A673 (cell line): Measurements from ENCODE around the gene SGMS1. TPM values are rescaled to one million over a fixed set of nuclear protein-coding genes. Genes with fewer than 3 reads are reported as not detected.

Experiments
- BruUV-seq: library from RNA; stranded (reverse); fragments of 400-500 nt; replicated peaks from 2 replicates; lab custom pipeline; 2021; lab: Mats Ljungman, UMichigan
- CTCF ChIA-PET: fragments of 300-600 bp; sonication (Branson Sonifier 250); formaldehyde crosslinking; loops from one replicate; lab custom pipeline; 2022; ENCODE audit warnings: antibody characterized with exemption; lab: Charles Lee
- POLR2A ChIA-PET: fragments of 300-600 bp; sonication (Branson Sonifier 250); formaldehyde crosslinking; loops from one replicate; lab custom pipeline; 2022; ENCODE audit warnings: antibody characterized with exemption; ENCODE audit not compliant: low non-redundant PET; lab: Charles Lee
- DNase-seq: peaks from one replicate; pipeline ENCODE4 v3.0.0-alpha.2; 2015; ENCODE audit warnings: low spot score
- H3K27ac ChIP-seq: fragments of 200-600 bp; sonication (generic); 2 replicates; pipeline ENCODE4 v1.5.1; 2016; ENCODE audit warnings: mixed run types, low read depth, mild to moderate bottlenecking, mixed read lengths, antibody characterized with exemption, low read length; ENCODE audit not compliant: poor library complexity, severe bottlenecking
- H3K27me3 ChIP-seq: fragments of 200-600 bp; sonication (generic); replicated peaks from 2 replicates; pipeline ENCODE4 v1.6.1; 2017; ENCODE audit warnings: mixed run types, low read depth, mild to moderate bottlenecking, mixed read lengths, antibody characterized with exemption, low read length; ENCODE audit not compliant: insufficient read depth, poor library complexity
- H3K36me3 ChIP-seq: fragments of 200-600 bp; sonication (generic); 2 replicates; pipeline ENCODE4 v1.6.1; 2016; ENCODE audit warnings: mixed run types, mild to moderate bottlenecking, mixed read lengths, antibody characterized with exemption, low read length; ENCODE audit not compliant: insufficient read depth, poor library complexity, severe bottlenecking
- H3K4me1 ChIP-seq: fragments of 200-600 bp; sonication (generic); 2 replicates; pipeline ENCODE4 v1.6.1; 2017; ENCODE audit warnings: mixed run types, mild to moderate bottlenecking, mixed read lengths, antibody characterized with exemption, low read length; ENCODE audit not compliant: insufficient read depth, poor library complexity, severe bottlenecking
- H3K4me3 ChIP-seq: fragments of 200-600 bp; sonication (generic); 2 replicates; pipeline ENCODE4 v1.5.1; 2016; ENCODE audit warnings: low read depth, mixed run types, mild to moderate bottlenecking, mixed read lengths, low read length; ENCODE audit not compliant: poor library complexity, severe bottlenecking
- H3K9me3 ChIP-seq: fragments of 200-600 bp; sonication (generic); 2 replicates; pipeline ENCODE4 v1.6.1; 2016; ENCODE audit warnings: mixed run types, low read depth, mild to moderate bottlenecking, mixed read lengths, antibody characterized with exemption, low read length; ENCODE audit not compliant: poor library complexity, severe bottlenecking
- CTCF ChIP-seq: fragments of 300-800, 200-600 bp; sonication (generic); conservative IDR thresholded peaks from 2 replicates; pipeline ENCODE4 v1.5.1; 2017; ENCODE audit warnings: low read depth, mild to moderate bottlenecking, antibody characterized with exemption, low read length, moderate library complexity, mixed read lengths
- EZH2 ChIP-seq: fragments of 200-600 bp; sonication (generic); IDR thresholded peaks from 2 replicates; pipeline ENCODE4 v1.6.1; 2017; ENCODE audit warnings: borderline replicate concordance, low read depth, mild to moderate bottlenecking, mixed read lengths, antibody characterized with exemption, low read length; ENCODE audit not compliant: poor library complexity, severe bottlenecking
- intact Hi-C: fragments of 100-400 bp; cut with micrococcal nuclease; formaldehyde crosslinking; loops from one replicate; pipeline ENCODE4 v1.10.0; 2022; ENCODE audit not compliant: unreplicated experiment
- total RNA-seq: library from RNA; stranded (reverse); gene quantifications from 2 replicates; pipeline ENCODE4 v1.2.3, GENCODE V29; 2021

The SGMS1 gene
- total RNA-seq, 1 experiment from 2014 or later: 13.0 TPM

- ChIA-PET CTCF (interaction anchor here (0.6 kb wide), 1 partner anchor 151 kb away, joined by 5 read pairs; no protein-coding TSS in a partner anchor), POLR2A (no interaction called here)
- no peak overlapping the region for H3K27ac ChIP-seq
- peaks cover 16% of the 10 kb centered on the region for H3K4me1 ChIP-seq
- intact Hi-C loops: no loop called here
- no peaks in the 10 kb centered on the region for H3K36me3 ChIP-seq
- H3K4me3 ChIP-seq: no peak overlapping the region
- DNase-seq: peak; percentile 52
- no TSS peak for BruUV-seq
- no peaks in the 10 kb centered on the region for H3K27me3 ChIP-seq
- no peaks in the 10 kb centered on the region for H3K9me3 ChIP-seq
- TF ChIP-seq EZH2 (no peak), CTCF (no peak)
Observed at GRCh38 chr10:50576245-50576815, 47.4 kb downstream of the SGMS1 start.

GRCh38 chr10:50575477-50576244 is 48.1 kb downstream of the SGMS1 start:
- intact Hi-C loops: no loop called here
- Histone ChIP-seq H3K4me3 (no peak overlapping the region), H3K36me3 (no peaks in the 10 kb centered on the region), H3K27me3 (no peaks in the 10 kb centered on the region), H3K4me1 (peaks cover 16% of the 10 kb centered on the region), H3K27ac (no peak overlapping the region), H3K9me3 (no peaks in the 10 kb centered on the region)
- TF ChIP-seq CTCF (no peak), EZH2 (no peak)
- BruUV-seq: no TSS peak
- no peak for DNase-seq
- ChIA-PET CTCF (interaction anchor here (0.6 kb wide), 1 partner anchor 151 kb away, joined by 5 read pairs; no protein-coding TSS in a partner anchor), POLR2A (no interaction called here)

GRCh38 chr10:50574931-50575330 is 48.8 kb downstream of the SGMS1 start:
- H3K36me3 ChIP-seq: no peaks in the 10 kb centered on the region
- no peaks in the 10 kb centered on the region for H3K27me3 ChIP-seq
- CTCF ChIA-PET: no interaction called here
- TF ChIP-seq CTCF: no peak
- TF ChIP-seq EZH2: no peak
- intact Hi-C loops: no loop called here
- POLR2A ChIA-PET: no interaction called here
- no peak for DNase-seq
- peaks cover 16% of the 10 kb centered on the region for H3K4me1 ChIP-seq
- no peak overlapping the region for H3K4me3 ChIP-seq
- no peaks in the 10 kb centered on the region for H3K9me3 ChIP-seq
- no TSS peak for BruUV-seq
- H3K27ac ChIP-seq: no peak overlapping the region
